Right lobe of liver (tissue), 6 donors: ENCODE results near the gene C2orf76. TPM values are rescaled to one million over a fixed set of nuclear protein-coding genes. Genes with fewer than 3 reads are reported as not detected.

ENCODE experiments used
- ATAC-seq, 4 donors: fragments of 200-7000 bp; cut with Tn5 transposase; one replicate each; pipeline ENCODE4 v1.9.1; 2020; ENCODE audit warnings: mild to moderate bottlenecking in 4 of 4, moderate library complexity in 4 of 4
- DNase-seq, 3 donors: peaks; one replicate each; pipeline ENCODE4 v3.0.0-alpha.2; 2020
- H3K27ac ChIP-seq, 3 donors: fragments of 200-600 bp; one replicate each; pipeline ENCODE4 v1.8.0; 2022
- H3K27me3 ChIP-seq, 2 donors: fragments of 200-600 bp; one replicate each; pipeline ENCODE4 v1.8.0; 2022
- H3K36me3 ChIP-seq, 4 donors: fragments of 200-600 bp; sonication (generic) in 1 of 4; one replicate each; pipeline versions ENCODE4 v1.5.1 to v1.8.0; 2017 to 2022; ENCODE audit warnings: control low read depth in 1 of 4
- H3K4me1 ChIP-seq, 4 donors: fragments of 200-600 bp; sonication (generic) in 1 of 4; one replicate each; pipeline versions ENCODE4 v1.5.1 to v1.8.0; 2017 to 2022; ENCODE audit warnings: control low read depth in 1 of 4
- H3K4me3 ChIP-seq, 3 donors: fragments of 200-600 bp; one replicate each; pipeline ENCODE4 v1.8.0; 2022
- H3K9me3 ChIP-seq, 4 donors: fragments of 200-600 bp; sonication (generic) in 1 of 4; one replicate each; pipeline versions ENCODE4 v1.5.1 to v1.8.0; 2017 to 2022; ENCODE audit warnings: control low read depth in 1 of 4
- POLR2A ChIP-seq: fragments of 450-650 bp; IDR thresholded peaks from one replicate; pipeline ENCODE4 v1.6.1; 2017; ENCODE audit warnings: antibody characterized with exemption, mild to moderate bottlenecking
- WGBS: methylation state at CpG from one replicate; pipeline ENCODE4 v1.1.6; 2018; ENCODE audit warnings: low coverage, low lambda C conversion rate; ENCODE audit not compliant: insufficient coverage; ENCODE audit errors: missing lambda C conversion rate; 5-methylcytosine and 5-hydroxymethylcytosine counted together
- intact Hi-C, 2 donors: fragments of 100-400 bp; cut with DNase I; formaldehyde crosslinking; loops; one replicate each; pipeline versions ENCODE4 v1.11.2 to v1.14.1; 2022
- total RNA-seq, 6 experiments: library from RNA; depleted of rRNA in 2 of 6; stranded (reverse); fragments of >200 nt in 2 of 6; fragmentation: NEBNext Ultra II Directional in 3 of 6; extraction: Animal tissue kit (Norgen Biotek cat#: 25700) in 3 of 6; gene quantifications; one replicate each; pipeline versions ENCODE4 v1.1.0 to v1.2.4, GENCODE V29; 2016 to 2023
- TF ChIP-seq, protein P1 (sequence below), 4 donors: fragments of 200-600 bp in 3 of 4; fragments of 450-650 bp in 1 of 4; IDR thresholded peaks; one replicate each; pipeline versions ENCODE4 v1.5.1 to v1.8.0; 2016 to 2022; ENCODE audit warnings: antibody characterized with exemption in 4 of 4, mild to moderate bottlenecking in 2 of 4
- donor health status: DM: no; HTN: yes; CAD: no.
- donor health status: DM: no; HTN: no; CAD: no.
- donor health status: DM: no; HTN: no; CAD: no.
- donor health status: DM: no; HTN: yes; CAD: no.
- donor health status: DM: no; HTN: yes; CAD: no.

Gene C2orf76
- total RNA-seq, 6 experiments from 2014 or later, result 2.6 to 5.5 (median 3.5) TPM

DNA sequence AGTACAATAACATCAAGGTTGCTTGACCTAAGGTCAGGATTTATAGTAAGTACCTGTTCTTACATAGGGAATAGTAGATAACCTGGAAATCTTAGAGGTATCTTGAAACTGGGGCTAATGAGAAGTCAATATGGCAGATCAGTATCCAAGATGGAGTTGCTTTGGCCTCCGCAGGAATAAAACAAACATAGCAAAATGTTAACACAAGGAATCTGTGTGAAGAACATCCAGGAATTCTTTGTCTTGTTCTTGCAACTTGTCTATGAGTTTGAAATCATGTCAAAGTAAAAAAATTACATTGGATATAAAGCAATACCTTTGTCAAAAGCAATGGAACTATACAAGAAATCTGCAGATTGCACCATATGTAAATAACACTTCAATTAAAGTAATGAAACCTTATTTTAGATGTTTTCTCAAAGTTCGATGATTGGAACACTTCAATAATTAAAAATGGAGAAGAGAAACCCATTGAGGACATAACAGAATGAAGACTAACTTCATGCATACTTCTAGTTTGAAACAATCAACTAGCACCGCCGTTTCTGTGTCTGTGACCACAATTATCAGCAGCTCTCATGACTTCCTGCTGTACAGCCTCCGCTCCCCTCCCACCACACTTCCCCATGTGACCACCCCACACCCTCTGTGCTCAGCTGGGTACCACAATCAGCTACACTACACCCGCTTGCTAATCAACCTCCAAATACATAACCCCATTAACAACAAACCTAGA is 27.6 kb downstream of the C2orf76 start:
- H3K4me3 ChIP-seq, result no peak overlapping the region
- H3K36me3 ChIP-seq, result no peaks in the 10 kb centered on the region
- H3K27ac ChIP-seq, result no peak overlapping the region
- peak; percentile 56 to 75 (median 72) for ATAC-seq
- TF ChIP-seq, protein P1, sequence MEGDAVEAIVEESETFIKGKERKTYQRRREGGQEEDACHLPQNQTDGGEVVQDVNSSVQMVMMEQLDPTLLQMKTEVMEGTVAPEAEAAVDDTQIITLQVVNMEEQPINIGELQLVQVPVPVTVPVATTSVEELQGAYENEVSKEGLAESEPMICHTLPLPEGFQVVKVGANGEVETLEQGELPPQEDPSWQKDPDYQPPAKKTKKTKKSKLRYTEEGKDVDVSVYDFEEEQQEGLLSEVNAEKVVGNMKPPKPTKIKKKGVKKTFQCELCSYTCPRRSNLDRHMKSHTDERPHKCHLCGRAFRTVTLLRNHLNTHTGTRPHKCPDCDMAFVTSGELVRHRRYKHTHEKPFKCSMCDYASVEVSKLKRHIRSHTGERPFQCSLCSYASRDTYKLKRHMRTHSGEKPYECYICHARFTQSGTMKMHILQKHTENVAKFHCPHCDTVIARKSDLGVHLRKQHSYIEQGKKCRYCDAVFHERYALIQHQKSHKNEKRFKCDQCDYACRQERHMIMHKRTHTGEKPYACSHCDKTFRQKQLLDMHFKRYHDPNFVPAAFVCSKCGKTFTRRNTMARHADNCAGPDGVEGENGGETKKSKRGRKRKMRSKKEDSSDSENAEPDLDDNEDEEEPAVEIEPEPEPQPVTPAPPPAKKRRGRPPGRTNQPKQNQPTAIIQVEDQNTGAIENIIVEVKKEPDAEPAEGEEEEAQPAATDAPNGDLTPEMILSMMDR (IDR thresholded peaks at IDR 0.05), result no peak
- no peak for TF ChIP-seq POLR2A
- H3K4me1 ChIP-seq, result no peaks in the 10 kb centered on the region
- H3K9me3 ChIP-seq, result no peaks in the 10 kb centered on the region
- peak in 1 of 3 donors; percentile 30 for DNase-seq
- intact Hi-C loops, result no loop called here
- no peaks in the 10 kb centered on the region for H3K27me3 ChIP-seq
- WGBS, result 68% methylated on average over 6 of the region's 6 CpGs

DNA sequence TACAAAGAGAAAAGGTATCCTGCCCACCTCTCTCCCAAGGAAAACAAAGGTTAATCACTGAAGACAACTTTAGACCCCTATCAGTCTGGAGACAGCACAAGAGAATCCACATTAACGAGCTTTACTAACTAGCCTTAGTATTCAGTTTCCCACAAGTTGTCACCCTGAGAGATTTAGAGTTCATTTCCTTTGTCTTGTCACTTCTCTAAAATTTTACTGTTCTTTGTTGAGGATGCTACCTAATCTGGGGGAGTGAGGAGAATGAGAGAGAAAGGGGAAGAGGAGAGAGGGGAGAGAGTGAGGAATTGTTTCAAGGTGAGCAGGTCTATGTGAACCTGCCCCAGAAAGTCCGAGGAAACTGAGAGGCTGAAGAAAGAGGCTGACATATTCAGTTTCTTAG is 28.4 kb downstream of the C2orf76 start:
- Histone ChIP-seq H3K9me3 (no peaks in the 10 kb centered on the region), H3K27me3 (no peaks in the 10 kb centered on the region), H3K27ac (no peak overlapping the region), H3K4me1 (no peaks in the 10 kb centered on the region), H3K36me3 (no peaks in the 10 kb centered on the region), H3K4me3 (no peak overlapping the region)
- DNase-seq, result no peak
- WGBS, result 78% methylated on average over 2 of the region's 2 CpGs
- intact Hi-C loops, result no loop called here
- ATAC-seq, result no peak
- TF ChIP-seq POLR2A, result no peak
- TF ChIP-seq, protein P1 (IDR thresholded peaks at IDR 0.05), result no peak

DNA sequence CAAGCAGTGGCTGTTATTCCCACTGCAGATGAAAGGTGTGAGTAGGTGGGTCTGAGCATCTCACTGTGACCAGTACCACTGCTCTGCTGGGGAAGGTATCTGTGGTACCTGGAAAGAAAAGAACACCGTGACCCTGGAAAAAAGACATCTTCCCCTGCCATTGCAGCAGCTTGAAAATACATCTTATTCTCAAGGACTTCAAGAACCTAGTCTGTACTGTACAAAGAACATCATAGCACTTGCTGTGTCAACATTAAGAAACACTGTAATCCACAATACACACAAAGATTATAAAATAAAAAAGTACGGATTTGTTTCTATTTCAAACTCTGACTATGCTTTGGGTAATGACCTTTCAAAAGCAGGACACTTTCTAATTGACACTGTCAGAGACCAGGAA is 28.9 kb downstream of the C2orf76 start:
- 68% methylated on average over 2 of the region's 2 CpGs for WGBS
- no peak for ATAC-seq
- no peak overlapping the region for H3K27ac ChIP-seq
- no peak overlapping the region for H3K4me3 ChIP-seq
- H3K27me3 ChIP-seq, result no peaks in the 10 kb centered on the region
- intact Hi-C loops, result no loop called here
- TF ChIP-seq, protein P1 (IDR thresholded peaks at IDR 0.05), result no peak
- TF ChIP-seq POLR2A, result no peak
- no peaks in the 10 kb centered on the region for H3K36me3 ChIP-seq
- H3K4me1 ChIP-seq, result no peaks in the 10 kb centered on the region
- H3K9me3 ChIP-seq, result no peaks in the 10 kb centered on the region
- no peak for DNase-seq

DNA sequence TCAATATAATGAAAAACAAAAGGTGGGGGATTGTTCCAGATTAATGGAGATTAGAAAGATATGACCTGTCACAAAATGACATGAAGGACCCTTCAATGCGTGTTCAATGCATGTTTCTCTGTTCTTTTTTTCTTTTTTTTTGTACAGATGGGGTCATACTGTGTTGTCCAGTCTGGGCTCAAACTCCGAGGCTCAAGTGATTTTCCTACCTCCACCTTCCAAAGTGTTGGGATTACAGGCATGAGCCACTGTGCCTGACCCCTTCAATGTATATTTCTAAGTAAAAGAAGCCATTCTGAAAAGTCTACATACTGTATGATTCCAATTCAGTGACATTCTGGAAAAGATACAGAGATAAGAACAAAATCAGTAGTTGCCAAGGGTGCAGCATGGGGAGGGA is 32.8 kb downstream of the C2orf76 start:
- TF ChIP-seq POLR2A, result no peak
- TF ChIP-seq, protein P1 (IDR thresholded peaks at IDR 0.05), result no peak
- Histone ChIP-seq H3K9me3 (no peaks in the 10 kb centered on the region), H3K36me3 (no peaks in the 10 kb centered on the region), H3K4me3 (no peak overlapping the region), H3K27ac (no peak overlapping the region), H3K27me3 (no peaks in the 10 kb centered on the region), H3K4me1 (no peaks in the 10 kb centered on the region)
- ATAC-seq (no peak), DNase-seq (no peak)
- intact Hi-C loops, result no loop called here
- 81% methylated on average over 2 of the region's 2 CpGs for WGBS
